Measurements from ENCODE around the gene LRIG2.

- TF ChIP-seq ESRRA (CRISPR knock-in tag; IDR thresholded peaks at IDR 0.05; ENCODE audit: borderline replicate concordance) (no peak), CREM (CRISPR knock-in tag; IDR thresholded peaks at IDR 0.05) (no peak), CTCF (IDR thresholded peaks at IDR 0.05) (no peak), ZSCAN18 (CRISPR knock-in tag; IDR thresholded peaks at IDR 0.05) (no peak), IRF2 (CRISPR knock-in tag; IDR thresholded peaks at IDR 0.05; ENCODE audit: borderline replicate concordance, low read depth) (no peak), ZNF671 (CRISPR knock-in tag; IDR thresholded peaks at IDR 0.05) (no peak), NR2C2 (CRISPR knock-in tag; IDR thresholded peaks at IDR 0.05) (no peak), ZNF423 (CRISPR knock-in tag; IDR thresholded peaks at IDR 0.05) (no peak), ATF2 (CRISPR knock-in tag; IDR thresholded peaks at IDR 0.05; ENCODE audit: borderline replicate concordance, low read depth) (no peak), ELF4 (CRISPR knock-in tag; IDR thresholded peaks at IDR 0.05; ENCODE audit: low read depth) (no peak), FOXK1 (CRISPR knock-in tag; IDR thresholded peaks at IDR 0.05) (no peak), AR (CRISPR knock-in tag; IDR thresholded peaks at IDR 0.05) (no peak), MYBL2 (CRISPR knock-in tag; IDR thresholded peaks at IDR 0.05) (no peak), E2F4 (CRISPR knock-in tag; IDR thresholded peaks at IDR 0.05; ENCODE audit: borderline replicate concordance, low read depth) (no peak)
These were observed 68.9 kb downstream of the LRIG2 start for GRCh38 chr1:113141650-113142473.

Measured in WTC11 (cell line).